Keratinocyte (primary cell): ENCODE measurements around the gene UTP15. TPM values are rescaled to one million over a fixed set of nuclear protein-coding genes. Genes with fewer than 3 reads are reported as not detected.

Experiments used
- DNase-seq: peaks from one replicate; pipeline ENCODE4 v3.0.0-alpha.2; 2011; ENCODE audit warnings: low read depth, missing footprints, low spot score
- FAIRE-seq: peaks from 2 replicates; lab custom pipeline; 2011; peaks lifted over from hg19 to GRCh38; lab: Jason Lieb, UNC
- H2AFZ ChIP-seq: 2 replicates; pipeline ENCODE4 v1.6.0; 2012; ENCODE audit warnings: low read length, control low read depth, inconsistent platforms; ENCODE audit not compliant: control insufficient read depth
- H3K27ac ChIP-seq: 2 replicates; pipeline ENCODE4 v1.5.1; 2011; ENCODE audit warnings: low read length; ENCODE audit not compliant: control insufficient read depth, insufficient read depth
- H3K27me3 ChIP-seq: 3 replicates; pipeline ENCODE4 v1.6.0; 2011; ENCODE audit warnings: low read length; ENCODE audit not compliant: control insufficient read depth, insufficient read depth; ENCODE audit errors: extremely low read depth
- H3K36me3 ChIP-seq, 2 experiments: 2 replicates in 1 of 2; 3 replicates in 1 of 2; pipeline ENCODE4 v1.5.1; 2011; ENCODE audit warnings: low read length in 2 of 2, mild to moderate bottlenecking in 1 of 2; ENCODE audit not compliant: control insufficient read depth in 2 of 2, insufficient read depth in 2 of 2; ENCODE audit errors: extremely low read depth in 1 of 2
- H3K4me1 ChIP-seq: 3 replicates; pipeline ENCODE4 v1.5.1; 2011; ENCODE audit warnings: low read length; ENCODE audit not compliant: control insufficient read depth, insufficient read depth; ENCODE audit errors: extremely low read depth
- H3K4me2 ChIP-seq: 3 replicates; pipeline ENCODE4 v1.6.0; 2011; ENCODE audit warnings: low read depth, low read length; ENCODE audit not compliant: control insufficient read depth, insufficient read depth; ENCODE audit errors: extremely low read depth
- H3K4me3 ChIP-seq, 3 experiments: fragments of 200-600 bp in 1 of 3; sonication (generic) in 1 of 3; 2 replicates in 2 of 3; 3 replicates in 1 of 3; pipeline ENCODE4 v1.5.1; 2011 to 2016; ENCODE audit warnings: low read length in 3 of 3, mild to moderate bottlenecking in 3 of 3, control low read depth in 2 of 3, inconsistent platforms in 1 of 3, low read depth in 1 of 3, mixed read lengths in 1 of 3, mixed run types in 1 of 3, moderate library complexity in 1 of 3; ENCODE audit not compliant: control insufficient read depth in 2 of 3, insufficient read depth in 2 of 3; ENCODE audit errors: extremely low read depth in 1 of 3
- H3K79me2 ChIP-seq: 2 replicates; pipeline ENCODE4 v1.6.0; 2012; ENCODE audit warnings: low read length; ENCODE audit not compliant: control insufficient read depth, insufficient read depth
- H3K9ac ChIP-seq: 3 replicates; pipeline ENCODE4 v1.6.0; 2011; ENCODE audit warnings: low read length; ENCODE audit not compliant: control insufficient read depth, insufficient read depth; ENCODE audit errors: extremely low read depth
- H3K9me1 ChIP-seq: 3 replicates; pipeline ENCODE4 v1.6.0; 2011; ENCODE audit warnings: low read length; ENCODE audit not compliant: control insufficient read depth, insufficient read depth; ENCODE audit errors: extremely low read depth
- H3K9me3 ChIP-seq: 2 replicates; pipeline ENCODE4 v1.5.1; 2012; ENCODE audit warnings: low read depth, low read length; ENCODE audit not compliant: control insufficient read depth
- H4K20me1 ChIP-seq: 3 replicates; pipeline ENCODE4 v1.6.0; 2011; ENCODE audit warnings: low read length; ENCODE audit not compliant: control insufficient read depth, insufficient read depth; ENCODE audit errors: extremely low read depth
- EZH2 ChIP-seq: IDR thresholded peaks from one replicate; pipeline ENCODE4 v1.6.1; 2012; ENCODE audit warnings: inconsistent platforms, mild to moderate bottlenecking, low read length, moderate library complexity
- dilution Hi-C: fragments of 300-500 bp; cut with MboI; formaldehyde crosslinking; loops from one replicate; pipeline ENCODE4 v1.7.0; 2020; ENCODE audit warnings: low sequenced_read_pairs; ENCODE audit not compliant: extremely low pct_ligation_motif_present
- polyA plus RNA-seq, 5 experiments: library from polyadenylated mRNA; depleted of rRNA in 3 of 5; stranded (reverse) in 3 of 5; stranded (forward) in 1 of 5; unstranded in 1 of 5; fragments of >200 nt; gene quantifications; 1 replicate in 1 of 5; 2 replicates in 3 of 5; 3 replicates in 1 of 5; pipeline versions ENCODE4 v1.2.1 to v1.2.3, GENCODE V29; 2011 to 2012; ENCODE audit warnings: missing spikeins in 2 of 5, low read depth in 1 of 5, low replicate concordance in 1 of 5
- TF ChIP-seq, protein P1 (sequence below), 3 experiments: IDR thresholded peaks in 1 of 3; conservative IDR thresholded peaks in 1 of 3; optimal IDR thresholded peaks in 1 of 3; 2 replicates in 2 of 3; 3 replicates in 1 of 3; pipeline versions ENCODE3 to v1.5.1; 2011; ENCODE audit warnings: low read length in 3 of 3, mild to moderate bottlenecking in 3 of 3, moderate library complexity in 2 of 3, control low read depth in 1 of 3, inconsistent platforms in 1 of 3; ENCODE audit not compliant: insufficient read depth in 2 of 3; ENCODE audit errors: extremely low read depth in 1 of 3

Gene UTP15
- polyA plus RNA-seq, 1 donor (not counting 4 experiments of a cell fraction or from before 2014, with no cell fraction given) = 28.3 TPM

DNA sequence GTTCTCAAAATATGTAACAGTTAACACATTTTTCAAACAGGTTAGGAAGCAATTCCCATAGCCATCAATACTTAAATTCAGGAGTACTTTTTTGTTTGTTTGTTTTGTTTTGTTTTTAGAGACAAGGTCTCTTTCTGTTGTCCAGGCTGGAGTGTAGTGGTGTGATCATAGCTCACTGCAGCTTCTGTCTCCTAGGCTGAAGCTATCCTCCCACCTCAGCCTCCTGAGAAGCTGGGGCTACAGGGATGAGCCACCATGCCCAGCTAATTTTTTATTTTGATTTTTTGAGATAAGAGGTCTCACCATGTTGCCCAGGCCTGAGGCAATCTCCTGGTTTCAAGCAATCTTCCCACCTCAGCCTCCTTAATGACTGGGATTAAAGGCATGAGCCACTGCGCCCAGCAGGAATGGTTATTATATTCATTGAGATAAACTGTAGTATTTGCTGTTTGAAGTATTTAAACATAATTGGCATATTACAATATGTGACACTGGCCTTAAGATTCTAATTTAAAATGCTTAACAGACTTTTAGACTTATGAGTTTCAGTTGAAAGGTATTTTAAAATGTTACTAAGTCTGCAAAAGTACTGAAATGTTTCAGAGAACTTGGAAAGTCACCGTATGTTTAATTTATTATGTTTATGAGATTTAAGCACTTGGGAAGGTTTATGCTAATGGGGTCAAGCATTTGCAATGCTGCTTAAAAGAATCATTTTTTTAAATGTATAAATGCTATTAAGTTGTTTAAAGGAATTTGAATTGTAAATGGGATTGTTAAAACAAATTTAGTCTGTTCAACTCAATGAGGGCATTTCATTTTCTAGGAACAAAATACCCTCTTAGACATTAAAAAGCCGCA, 17.0 kb downstream of the UTP15 start:
- H3K36me3 ChIP-seq = peaks cover 6% of the 10 kb centered on the region in 2 experiments
- FAIRE-seq (no peak), DNase-seq (no peak)
- dilution Hi-C loops = no loop called here
- H3K4me2 ChIP-seq = no peak overlapping the region
- H3K9ac ChIP-seq = no peak overlapping the region
- TF ChIP-seq, protein P1, sequence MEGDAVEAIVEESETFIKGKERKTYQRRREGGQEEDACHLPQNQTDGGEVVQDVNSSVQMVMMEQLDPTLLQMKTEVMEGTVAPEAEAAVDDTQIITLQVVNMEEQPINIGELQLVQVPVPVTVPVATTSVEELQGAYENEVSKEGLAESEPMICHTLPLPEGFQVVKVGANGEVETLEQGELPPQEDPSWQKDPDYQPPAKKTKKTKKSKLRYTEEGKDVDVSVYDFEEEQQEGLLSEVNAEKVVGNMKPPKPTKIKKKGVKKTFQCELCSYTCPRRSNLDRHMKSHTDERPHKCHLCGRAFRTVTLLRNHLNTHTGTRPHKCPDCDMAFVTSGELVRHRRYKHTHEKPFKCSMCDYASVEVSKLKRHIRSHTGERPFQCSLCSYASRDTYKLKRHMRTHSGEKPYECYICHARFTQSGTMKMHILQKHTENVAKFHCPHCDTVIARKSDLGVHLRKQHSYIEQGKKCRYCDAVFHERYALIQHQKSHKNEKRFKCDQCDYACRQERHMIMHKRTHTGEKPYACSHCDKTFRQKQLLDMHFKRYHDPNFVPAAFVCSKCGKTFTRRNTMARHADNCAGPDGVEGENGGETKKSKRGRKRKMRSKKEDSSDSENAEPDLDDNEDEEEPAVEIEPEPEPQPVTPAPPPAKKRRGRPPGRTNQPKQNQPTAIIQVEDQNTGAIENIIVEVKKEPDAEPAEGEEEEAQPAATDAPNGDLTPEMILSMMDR (optimal IDR thresholded peaks at IDR 0.05 in 1 of 3, IDR thresholded peaks at IDR 0.05 in 1 of 3, conservative IDR thresholded peaks at IDR 0.05 in 1 of 3; ENCODE audit: extremely low read depth in 1 of 3, insufficient read depth in 2 of 3, low read length in 3 of 3) = no peak
- no peak for TF ChIP-seq EZH2
- H3K9me3 ChIP-seq = no peaks in the 10 kb centered on the region
- no peaks in the 10 kb centered on the region for H3K27me3 ChIP-seq
- no peaks in the 10 kb centered on the region for H3K4me1 ChIP-seq
- H3K79me2 ChIP-seq = no peaks in the 10 kb centered on the region
- H2AFZ ChIP-seq = no peak overlapping the region
- no peak overlapping the region for H3K27ac ChIP-seq
- H3K9me1 ChIP-seq = no peaks in the 10 kb centered on the region
- no peaks in the 10 kb centered on the region for H4K20me1 ChIP-seq
- H3K4me3 ChIP-seq = no peak overlapping the region

DNA sequence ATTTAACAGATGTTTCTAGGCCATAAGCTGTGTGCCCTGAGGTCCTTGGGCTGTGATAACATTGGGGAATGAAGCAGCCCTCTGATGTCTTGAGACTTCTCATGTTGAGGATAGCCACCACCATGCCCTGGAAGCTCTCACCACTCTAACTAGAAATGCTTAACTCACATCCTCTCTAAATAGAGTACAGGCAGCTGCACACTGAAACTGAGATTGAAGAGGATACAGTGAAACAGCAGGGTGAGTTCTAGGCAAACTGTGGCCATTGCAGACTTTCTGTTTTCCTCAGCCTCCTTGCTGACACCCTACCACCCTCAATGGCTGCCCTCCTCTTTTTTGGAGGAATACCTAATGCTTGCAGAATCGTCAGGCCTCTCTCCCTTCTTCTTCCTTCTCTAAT, 22.4 kb downstream of the UTP15 start:
- H3K4me2 ChIP-seq = no peak overlapping the region
- DNase-seq = no peak

More for the DNA sequence above, 22.4 kb downstream of the UTP15 start:
- Histone ChIP-seq H3K4me3 (no peak overlapping the region), H3K27me3 (no peaks in the 10 kb centered on the region), H3K4me1 (peaks cover 19% of the 10 kb centered on the region), H3K36me3 (peaks cover 0 to 1% of the 10 kb centered on the region in 2 experiments), H3K27ac (no peak overlapping the region), H2AFZ (no peak overlapping the region), H3K9me3 (no peaks in the 10 kb centered on the region), H3K79me2 (no peaks in the 10 kb centered on the region), H3K9ac (no peak overlapping the region), H4K20me1 (no peaks in the 10 kb centered on the region), H3K9me1 (no peaks in the 10 kb centered on the region)
- dilution Hi-C loops = no loop called here
- FAIRE-seq = no peak
- TF ChIP-seq, protein P1 (optimal IDR thresholded peaks at IDR 0.05 in 1 of 3, IDR thresholded peaks at IDR 0.05 in 1 of 3, conservative IDR thresholded peaks at IDR 0.05 in 1 of 3; ENCODE audit: extremely low read depth in 1 of 3, insufficient read depth in 2 of 3, low read length in 3 of 3) = no peak
- no peak for TF ChIP-seq EZH2
